Peyer's patch (tissue), 4 donors: ENCODE results near the gene WHRN. TPM values are rescaled to one million over a fixed set of nuclear protein-coding genes. Genes with fewer than 3 reads are reported as not detected.

Source experiments
- DNase-seq, 3 donors: peaks; one replicate each; pipeline ENCODE4 v3.0.0-alpha.2; 2017 to 2019
- H3K27ac ChIP-seq, 4 donors: fragments of 200-600 bp; sonication (generic); one replicate each; pipeline ENCODE4 v1.5.1; 2016 to 2019
- H3K27me3 ChIP-seq, 2 donors: fragments of 200-600 bp; sonication (generic); one replicate each; pipeline ENCODE4 v1.5.1; 2019
- H3K36me3 ChIP-seq, 3 donors: fragments of 200-600 bp; sonication (generic); one replicate each; pipeline ENCODE4 v1.5.1; 2016 to 2019
- H3K4me1 ChIP-seq, 4 donors: fragments of 200-600 bp; sonication (generic); one replicate each; pipeline ENCODE4 v1.5.1; 2016 to 2019
- H3K4me3 ChIP-seq, 4 donors: fragments of 200-600 bp; sonication (generic); 1 replicate in 3 of 4; 2 replicates in 1 of 4; pipeline ENCODE4 v1.5.1; 2016 to 2019; ENCODE audit warnings: mild to moderate bottlenecking in 1 of 4
- H3K9me3 ChIP-seq, 4 donors: fragments of 200-600 bp; sonication (generic); one replicate each; pipeline ENCODE4 v1.5.1; 2016 to 2019; ENCODE audit warnings: mild to moderate bottlenecking in 1 of 4
- POLR2A ChIP-seq, 2 donors: fragments of 450-650 bp; IDR thresholded peaks; one replicate each; pipeline ENCODE4 v1.5.1; 2017; ENCODE audit warnings: antibody characterized with exemption in 2 of 2, mild to moderate bottlenecking in 2 of 2, moderate library complexity in 2 of 2
- total RNA-seq, 4 donors: library from RNA; depleted of rRNA; stranded (reverse); fragments of >200 nt; gene quantifications; one replicate each; pipeline ENCODE4 v1.1.0, GENCODE V29; 2016
- TF ChIP-seq, protein P1 (sequence below), 6 experiments: fragments of 450-650 bp in 4 of 6; fragments of 200-600 bp in 2 of 6; sonication (generic) in 1 of 6; IDR thresholded peaks; one replicate each; pipeline ENCODE4 v1.5.1; 2017 to 2019; ENCODE audit warnings: antibody characterized with exemption in 6 of 6, mild to moderate bottlenecking in 3 of 6, moderate library complexity in 1 of 6

The WHRN gene
- total RNA-seq, 4 donors from 2014 or later = 10.7 to 35.5 (median 15.3) TPM

DNA sequence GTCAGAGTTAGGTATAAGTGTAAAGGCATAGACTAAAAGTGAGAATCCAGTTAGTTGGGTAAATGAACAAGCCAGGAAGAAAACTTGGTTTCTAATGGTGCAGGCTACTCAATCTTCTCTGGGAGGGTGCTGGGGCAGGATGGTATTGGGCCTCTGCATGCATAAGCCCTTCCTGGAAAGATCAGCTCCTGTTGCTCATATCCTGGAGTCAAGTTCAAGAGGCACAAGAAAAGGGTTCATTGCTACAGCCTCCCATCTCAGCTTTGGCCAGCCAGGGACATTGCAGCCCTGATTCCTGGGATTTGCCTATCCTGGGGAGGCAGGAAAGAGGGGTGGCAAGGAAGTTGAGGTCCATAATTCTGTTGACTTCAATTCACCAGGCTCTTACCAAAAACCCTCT lies 41.6 kb upstream of the WHRN start:
- Histone ChIP-seq H3K4me3 (no peak overlapping the region), H3K4me1 (no peaks in the 10 kb centered on the region), H3K27me3 (no peaks in the 10 kb centered on the region), H3K9me3 (no peaks in the 10 kb centered on the region), H3K27ac (no peak overlapping the region), H3K36me3 (no peaks in the 10 kb centered on the region)
- DNase-seq = no peak
- TF ChIP-seq, protein P1, sequence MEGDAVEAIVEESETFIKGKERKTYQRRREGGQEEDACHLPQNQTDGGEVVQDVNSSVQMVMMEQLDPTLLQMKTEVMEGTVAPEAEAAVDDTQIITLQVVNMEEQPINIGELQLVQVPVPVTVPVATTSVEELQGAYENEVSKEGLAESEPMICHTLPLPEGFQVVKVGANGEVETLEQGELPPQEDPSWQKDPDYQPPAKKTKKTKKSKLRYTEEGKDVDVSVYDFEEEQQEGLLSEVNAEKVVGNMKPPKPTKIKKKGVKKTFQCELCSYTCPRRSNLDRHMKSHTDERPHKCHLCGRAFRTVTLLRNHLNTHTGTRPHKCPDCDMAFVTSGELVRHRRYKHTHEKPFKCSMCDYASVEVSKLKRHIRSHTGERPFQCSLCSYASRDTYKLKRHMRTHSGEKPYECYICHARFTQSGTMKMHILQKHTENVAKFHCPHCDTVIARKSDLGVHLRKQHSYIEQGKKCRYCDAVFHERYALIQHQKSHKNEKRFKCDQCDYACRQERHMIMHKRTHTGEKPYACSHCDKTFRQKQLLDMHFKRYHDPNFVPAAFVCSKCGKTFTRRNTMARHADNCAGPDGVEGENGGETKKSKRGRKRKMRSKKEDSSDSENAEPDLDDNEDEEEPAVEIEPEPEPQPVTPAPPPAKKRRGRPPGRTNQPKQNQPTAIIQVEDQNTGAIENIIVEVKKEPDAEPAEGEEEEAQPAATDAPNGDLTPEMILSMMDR (IDR thresholded peaks at IDR 0.05) = no peak
- TF ChIP-seq POLR2A (IDR thresholded peaks at IDR 0.05) = no peak

DNA sequence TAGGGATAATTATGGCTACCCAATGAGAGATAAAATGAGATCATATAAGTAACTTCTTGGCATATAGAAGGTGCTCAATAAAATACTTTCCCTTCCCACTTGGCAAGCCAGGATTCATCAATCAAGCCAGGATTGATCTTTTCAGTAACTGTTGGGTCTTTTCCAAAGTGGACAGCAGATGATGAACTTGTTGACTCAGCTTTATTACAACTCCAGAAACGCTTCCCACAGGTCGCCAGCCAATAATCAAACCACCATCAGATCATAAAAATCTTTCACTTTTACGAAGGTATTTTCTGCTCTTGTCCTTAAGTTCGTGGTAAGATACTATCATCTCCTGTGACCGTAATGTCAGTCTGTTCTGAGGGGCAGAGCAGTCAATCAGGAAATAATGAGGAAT lies 39.8 kb upstream of the WHRN start:
- no peak overlapping the region for H3K27ac ChIP-seq
- H3K4me3 ChIP-seq = no peak overlapping the region
- H3K9me3 ChIP-seq = no peaks in the 10 kb centered on the region
- no peaks in the 10 kb centered on the region for H3K27me3 ChIP-seq
- H3K4me1 ChIP-seq = no peaks in the 10 kb centered on the region
- no peaks in the 10 kb centered on the region for H3K36me3 ChIP-seq
- TF ChIP-seq POLR2A (IDR thresholded peaks at IDR 0.05) = no peak
- TF ChIP-seq, protein P1 (IDR thresholded peaks at IDR 0.05) = no peak
- no peak for DNase-seq

DNA sequence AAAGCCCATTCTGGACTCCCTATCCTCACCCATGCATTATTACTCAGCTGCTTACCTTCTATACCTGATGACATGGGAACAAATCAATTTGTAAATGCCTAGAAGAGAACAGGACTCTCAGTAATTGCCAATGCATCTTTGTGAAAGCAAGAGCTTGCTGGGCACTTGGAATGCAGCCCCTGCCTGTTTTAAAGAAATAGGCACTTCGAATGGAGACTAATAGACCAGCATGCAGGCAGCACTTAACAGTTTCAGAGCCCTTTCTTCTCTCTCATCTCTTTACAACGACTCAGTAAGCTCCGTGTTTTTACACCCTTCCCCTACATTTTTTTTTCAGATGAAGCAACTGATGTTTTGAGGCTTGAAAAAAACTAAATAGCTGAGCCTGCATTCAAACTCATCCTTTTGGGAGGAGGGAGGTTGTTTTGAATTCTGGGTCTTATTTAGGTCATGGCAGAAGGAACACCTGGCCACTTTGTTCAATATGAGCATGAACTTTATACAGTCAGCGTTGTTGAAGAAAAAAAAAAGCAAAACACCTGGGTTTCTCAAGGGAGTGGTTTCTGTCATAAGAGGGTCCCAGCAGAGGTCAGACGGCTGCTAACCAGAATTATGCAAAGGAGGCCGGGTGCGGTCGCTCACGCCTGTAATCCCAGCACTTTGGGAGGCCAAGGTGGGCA lies 34.6 kb upstream of the WHRN start:
- H3K4me3 ChIP-seq = no peak overlapping the region
- H3K27me3 ChIP-seq = no peaks in the 10 kb centered on the region
- no peaks in the 10 kb centered on the region for H3K4me1 ChIP-seq
- TF ChIP-seq POLR2A (IDR thresholded peaks at IDR 0.05) = no peak
- TF ChIP-seq, protein P1 (IDR thresholded peaks at IDR 0.05) = no peak
- DNase-seq = no peak
- H3K36me3 ChIP-seq = no peaks in the 10 kb centered on the region
- no peak overlapping the region for H3K27ac ChIP-seq
- H3K9me3 ChIP-seq = no peaks in the 10 kb centered on the region

DNA sequence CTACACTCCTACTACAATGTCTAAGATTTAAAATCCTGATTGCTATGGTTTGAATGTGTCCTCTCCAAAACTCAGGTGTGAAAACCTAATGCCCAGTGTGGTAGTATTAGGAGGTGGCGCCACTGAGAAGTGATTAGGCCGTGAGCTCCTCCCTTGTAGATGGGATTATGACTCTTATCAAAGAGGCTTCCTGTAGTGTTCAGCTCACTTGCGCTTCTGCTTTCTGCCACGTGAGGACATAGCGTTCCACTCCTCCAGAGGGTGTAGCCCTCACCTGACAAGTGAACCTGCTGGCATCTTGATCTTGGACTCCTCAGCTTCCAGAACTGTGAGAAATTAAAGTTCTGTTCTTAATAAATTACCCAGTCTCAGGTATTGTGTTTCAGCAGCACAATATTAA lies 33.0 kb upstream of the WHRN start:
- H3K36me3 ChIP-seq = no peaks in the 10 kb centered on the region
- no peak overlapping the region for H3K4me3 ChIP-seq
- H3K9me3 ChIP-seq = no peaks in the 10 kb centered on the region
- H3K4me1 ChIP-seq = no peaks in the 10 kb centered on the region
- TF ChIP-seq POLR2A (IDR thresholded peaks at IDR 0.05) = no peak
- TF ChIP-seq, protein P1 (IDR thresholded peaks at IDR 0.05) = peak in 5 of 6 experiments; percentile 24 to 62 (median 57)
- H3K27me3 ChIP-seq = no peaks in the 10 kb centered on the region
- DNase-seq = peak; percentile 63 to 91 (median 77)
- no peak overlapping the region for H3K27ac ChIP-seq

DNA sequence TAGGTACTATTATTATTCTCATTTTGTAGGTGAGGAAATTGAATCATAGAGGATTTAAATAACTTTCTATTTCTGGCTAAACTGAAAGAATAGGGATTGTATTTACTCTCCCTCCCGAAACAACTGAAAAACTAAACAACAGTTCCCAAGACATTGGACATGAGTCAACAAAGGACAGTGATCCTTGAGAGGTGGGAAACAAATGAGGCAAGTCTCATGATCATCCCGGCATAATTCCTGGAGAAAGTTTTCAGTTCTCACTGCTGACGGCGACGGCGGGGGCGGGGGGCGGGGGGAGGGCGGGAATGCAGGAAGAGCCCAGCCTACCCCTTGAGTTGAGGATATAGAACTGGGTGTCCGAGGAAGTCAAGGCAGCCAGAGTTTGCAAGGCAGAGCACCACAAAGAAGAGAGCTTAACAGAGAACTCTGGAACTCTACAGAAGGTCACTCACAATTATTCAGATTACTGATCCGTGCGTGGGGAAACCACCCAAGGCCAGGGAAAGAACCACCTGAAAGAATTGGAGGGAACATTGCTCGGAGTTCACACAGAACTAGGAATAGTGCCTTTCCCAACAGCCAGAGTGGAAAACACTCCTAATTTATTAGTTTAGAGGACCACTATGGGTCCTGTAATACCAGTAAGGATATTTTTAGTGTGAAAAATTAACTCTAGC lies 27.4 kb upstream of the WHRN start:
- H3K9me3 ChIP-seq = no peaks in the 10 kb centered on the region
- no peak for DNase-seq
- no peaks in the 10 kb centered on the region for H3K27me3 ChIP-seq
- no peaks in the 10 kb centered on the region for H3K36me3 ChIP-seq
- no peak overlapping the region for H3K27ac ChIP-seq
- no peak overlapping the region for H3K4me3 ChIP-seq
- no peak for TF ChIP-seq POLR2A (IDR thresholded peaks at IDR 0.05)
- TF ChIP-seq, protein P1 (IDR thresholded peaks at IDR 0.05) = no peak
- H3K4me1 ChIP-seq = no peaks in the 10 kb centered on the region
